ENCODE measurements around the gene ABLIM2.

Gene ABLIM2

GRCh38 chr4:7968262-7968896 lies 190.2 kb downstream of the ABLIM2 start:
- TF ChIP-seq, protein P1, sequence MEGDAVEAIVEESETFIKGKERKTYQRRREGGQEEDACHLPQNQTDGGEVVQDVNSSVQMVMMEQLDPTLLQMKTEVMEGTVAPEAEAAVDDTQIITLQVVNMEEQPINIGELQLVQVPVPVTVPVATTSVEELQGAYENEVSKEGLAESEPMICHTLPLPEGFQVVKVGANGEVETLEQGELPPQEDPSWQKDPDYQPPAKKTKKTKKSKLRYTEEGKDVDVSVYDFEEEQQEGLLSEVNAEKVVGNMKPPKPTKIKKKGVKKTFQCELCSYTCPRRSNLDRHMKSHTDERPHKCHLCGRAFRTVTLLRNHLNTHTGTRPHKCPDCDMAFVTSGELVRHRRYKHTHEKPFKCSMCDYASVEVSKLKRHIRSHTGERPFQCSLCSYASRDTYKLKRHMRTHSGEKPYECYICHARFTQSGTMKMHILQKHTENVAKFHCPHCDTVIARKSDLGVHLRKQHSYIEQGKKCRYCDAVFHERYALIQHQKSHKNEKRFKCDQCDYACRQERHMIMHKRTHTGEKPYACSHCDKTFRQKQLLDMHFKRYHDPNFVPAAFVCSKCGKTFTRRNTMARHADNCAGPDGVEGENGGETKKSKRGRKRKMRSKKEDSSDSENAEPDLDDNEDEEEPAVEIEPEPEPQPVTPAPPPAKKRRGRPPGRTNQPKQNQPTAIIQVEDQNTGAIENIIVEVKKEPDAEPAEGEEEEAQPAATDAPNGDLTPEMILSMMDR (conservative IDR thresholded peaks at IDR 0.05; ENCODE audit: low read length) = no peak
- no peak for DNase-seq (ENCODE audit: low read depth)
- no peak overlapping the region for H3K4me3 ChIP-seq (ENCODE audit: low read length)

DNA sequence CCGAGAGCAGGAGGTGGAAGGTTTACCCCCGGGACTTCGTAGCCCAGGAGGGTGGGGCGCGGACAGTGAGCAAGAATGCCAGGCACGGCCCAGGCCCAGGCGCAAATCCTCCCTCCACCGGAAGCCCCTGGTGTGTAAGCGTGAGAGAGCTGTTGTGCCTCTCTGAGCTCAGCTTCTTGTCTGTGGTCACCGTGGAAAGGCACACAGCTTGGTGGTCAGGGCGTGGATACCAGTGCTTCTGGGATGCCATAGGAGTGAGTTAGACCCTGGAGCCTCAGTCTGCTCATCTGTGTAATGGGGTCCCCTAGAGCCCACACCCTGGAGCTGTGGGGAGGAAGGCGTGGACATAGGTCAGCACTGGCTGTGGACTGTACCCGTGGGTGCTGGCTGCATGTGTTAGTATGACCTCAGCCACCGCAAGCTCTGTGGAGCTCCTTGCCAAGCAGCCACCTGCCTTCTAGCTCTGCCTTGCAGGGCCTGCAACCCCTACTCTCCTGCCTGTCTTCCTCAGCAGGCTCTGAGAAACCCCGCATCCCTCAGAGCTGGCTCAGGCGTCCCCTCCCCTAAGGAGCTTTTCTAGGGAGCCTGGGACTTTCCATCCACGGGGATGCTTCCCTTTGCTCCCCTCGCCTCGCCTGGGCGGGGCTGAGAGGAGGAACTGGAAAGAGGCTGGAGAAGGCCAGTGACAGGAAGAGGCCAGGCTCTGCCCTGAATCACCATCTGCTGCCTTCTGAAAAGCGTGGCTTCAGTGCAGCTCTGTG lies 190.9 kb downstream of the ABLIM2 start:
- DNase-seq (ENCODE audit: low read depth) = no peak
- no peak overlapping the region for H3K4me3 ChIP-seq (ENCODE audit: low read length)
- TF ChIP-seq, protein P1 (conservative IDR thresholded peaks at IDR 0.05; ENCODE audit: low read length) = no peak

DNA sequence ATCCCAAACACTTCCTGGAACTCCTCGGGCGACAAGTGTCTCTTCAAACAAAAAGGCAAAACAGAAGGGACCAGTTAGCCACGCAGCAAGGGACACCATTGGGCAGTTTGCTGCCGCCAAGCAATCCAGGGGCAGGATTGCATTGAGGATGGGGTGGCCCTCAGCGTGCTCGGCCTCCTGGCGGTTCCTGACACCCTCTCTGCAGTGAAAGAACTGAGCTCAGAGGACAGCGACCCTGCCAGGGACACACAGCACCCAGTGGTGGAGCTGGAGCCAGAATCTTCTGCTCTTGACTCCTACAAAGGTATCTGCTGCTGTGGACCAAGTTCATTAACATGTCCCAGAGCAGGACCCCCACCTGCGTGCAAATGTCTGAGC lies 191.6 kb downstream of the ABLIM2 start:
- no peak overlapping the region for H3K4me3 ChIP-seq (ENCODE audit: low read length)
- TF ChIP-seq, protein P1 (conservative IDR thresholded peaks at IDR 0.05; ENCODE audit: low read length) = no peak
- no peak for DNase-seq (ENCODE audit: low read depth)

- no peak overlapping the region for H3K4me3 ChIP-seq (ENCODE audit: low read length)
- TF ChIP-seq, protein P1 (conservative IDR thresholded peaks at IDR 0.05; ENCODE audit: low read length) = no peak
- no peak for DNase-seq (ENCODE audit: low read depth)
These were observed 192.1 kb downstream of the ABLIM2 start for GRCh38 chr4:7966281-7967062.

- peak; percentile 53 for DNase-seq (ENCODE audit: low read depth)
- TF ChIP-seq, protein P1 (conservative IDR thresholded peaks at IDR 0.05; ENCODE audit: low read length) = no peak
These were observed 193.5 kb downstream of the ABLIM2 start for GRCh38 chr4:7964890-7965662.

GRCh38 chr4:7964459-7964858 lies 194.2 kb downstream of the ABLIM2 start:
- H3K4me3 ChIP-seq (ENCODE audit: low read length) = no peak overlapping the region
- TF ChIP-seq, protein P1 (conservative IDR thresholded peaks at IDR 0.05; ENCODE audit: low read length) = no peak
- no peak for DNase-seq (ENCODE audit: low read depth)

More at GRCh38 chr4:7964890-7965662, 193.5 kb downstream of the ABLIM2 start:
- H3K4me3 ChIP-seq (ENCODE audit: low read length) = no peak overlapping the region

Data from AG10803 (cell line).